RCC 7860 (cell line): ENCODE measurements around the gene AXIN1.

Source experiments
- DNase-seq: peaks from one replicate; pipeline ENCODE4 v3.0.0-alpha.2; 2015; ENCODE audit warnings: low spot score
- FAIRE-seq: peaks from 2 replicates; lab custom pipeline; 2012; peaks lifted over from hg19 to GRCh38; lab: Jason Lieb, UNC

Gene AXIN1

GRCh38 chr16:307691-308312 is 44.7 kb downstream of the AXIN1 start:
- DNase-seq, result no peak
- no peak for FAIRE-seq

- DNase-seq, result no peak
- no peak for FAIRE-seq
Measured at GRCh38 chr16:306911-307370, 45.6 kb downstream of the AXIN1 start.

GRCh38 chr16:305916-306626 is 46.5 kb downstream of the AXIN1 start:
- DNase-seq (no peak), FAIRE-seq (no peak)

GRCh38 chr16:303760-304505 is 48.6 kb downstream of the AXIN1 start:
- FAIRE-seq (no peak), DNase-seq (no peak)

GRCh38 chr16:301950-302349 is 50.6 kb downstream of the AXIN1 start:
- DNase-seq (no peak), FAIRE-seq (no peak)

- no peak for FAIRE-seq
- no peak for DNase-seq
Measured at GRCh38 chr16:301235-301634, 51.3 kb downstream of the AXIN1 start.

GRCh38 chr16:297832-298231 is 54.7 kb downstream of the AXIN1 start:
- no peak for DNase-seq
- no peak for FAIRE-seq

GRCh38 chr16:296806-297510 is 55.6 kb downstream of the AXIN1 start:
- FAIRE-seq, result no peak
- DNase-seq, result no peak

GRCh38 chr16:296276-296675 is 56.2 kb downstream of the AXIN1 start:
- FAIRE-seq, result no peak
- DNase-seq, result no peak

- DNase-seq (no peak), FAIRE-seq (no peak)
Measured at GRCh38 chr16:293043-293775, 59.3 kb downstream of the AXIN1 start.

- no peak for DNase-seq
- FAIRE-seq, result no peak
Measured at GRCh38 chr16:291539-291938, 61.0 kb downstream of the AXIN1 start.

GRCh38 chr16:290681-291405 is 61.7 kb downstream of the AXIN1 start:
- FAIRE-seq, result no peak
- DNase-seq, result no peak

GRCh38 chr16:290015-290680 is 62.4 kb downstream of the AXIN1 start:
- no peak for DNase-seq
- FAIRE-seq, result no peak

GRCh38 chr16:289395-289997 is 63.0 kb downstream of the AXIN1 start:
- FAIRE-seq (no peak), DNase-seq (no peak)

- DNase-seq, result no peak
- no peak for FAIRE-seq
Measured at GRCh38 chr16:287981-288920, 64.3 kb downstream of the AXIN1 start.

GRCh38 chr16:287298-287811 is 65.2 kb downstream of the AXIN1 start:
- no peak for DNase-seq
- no peak for FAIRE-seq

- DNase-seq, result no peak
- FAIRE-seq, result no peak
Measured at GRCh38 chr16:286491-287297, 65.8 kb downstream of the AXIN1 start.
